WI38 (cell line): ENCODE measurements around the gene ZNF541.

Experiments used
- H3K4me3 ChIP-seq: 2 replicates; pipeline ENCODE4 v1.5.1; 2011; ENCODE audit warnings: low read depth, mild to moderate bottlenecking, control low read depth, low read length
- TF ChIP-seq, protein P1 (sequence below): IDR thresholded peaks from 2 replicates; pipeline ENCODE4 v1.5.1; 2012; ENCODE audit warnings: low read depth, mild to moderate bottlenecking, control low read depth, low read length

Gene ZNF541

GRCh38 chr19:47526798-47527197 lies 46.1 kb downstream of the ZNF541 start:
- TF ChIP-seq, protein P1, sequence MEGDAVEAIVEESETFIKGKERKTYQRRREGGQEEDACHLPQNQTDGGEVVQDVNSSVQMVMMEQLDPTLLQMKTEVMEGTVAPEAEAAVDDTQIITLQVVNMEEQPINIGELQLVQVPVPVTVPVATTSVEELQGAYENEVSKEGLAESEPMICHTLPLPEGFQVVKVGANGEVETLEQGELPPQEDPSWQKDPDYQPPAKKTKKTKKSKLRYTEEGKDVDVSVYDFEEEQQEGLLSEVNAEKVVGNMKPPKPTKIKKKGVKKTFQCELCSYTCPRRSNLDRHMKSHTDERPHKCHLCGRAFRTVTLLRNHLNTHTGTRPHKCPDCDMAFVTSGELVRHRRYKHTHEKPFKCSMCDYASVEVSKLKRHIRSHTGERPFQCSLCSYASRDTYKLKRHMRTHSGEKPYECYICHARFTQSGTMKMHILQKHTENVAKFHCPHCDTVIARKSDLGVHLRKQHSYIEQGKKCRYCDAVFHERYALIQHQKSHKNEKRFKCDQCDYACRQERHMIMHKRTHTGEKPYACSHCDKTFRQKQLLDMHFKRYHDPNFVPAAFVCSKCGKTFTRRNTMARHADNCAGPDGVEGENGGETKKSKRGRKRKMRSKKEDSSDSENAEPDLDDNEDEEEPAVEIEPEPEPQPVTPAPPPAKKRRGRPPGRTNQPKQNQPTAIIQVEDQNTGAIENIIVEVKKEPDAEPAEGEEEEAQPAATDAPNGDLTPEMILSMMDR = no peak
- no peak overlapping the region for H3K4me3 ChIP-seq

GRCh38 chr19:47523473-47523872 lies 49.5 kb downstream of the ZNF541 start:
- TF ChIP-seq, protein P1 = no peak
- H3K4me3 ChIP-seq = no peak overlapping the region
